DND-41 (cell line): ENCODE results near the gene TSPAN3.

ENCODE experiments used
- ATAC-seq: fragments of 200-7000 bp; cut with Tn5 transposase; 3 replicates; pipeline ENCODE4 v1.9.1; 2021; ENCODE audit warnings: low read depth; ENCODE audit not compliant: insufficient read depth
- DNase-seq: peaks from one replicate; pipeline ENCODE4 v3.0.0-alpha.2; 2020
- H2AFZ ChIP-seq: 2 replicates; pipeline ENCODE4 v1.6.0; 2012; ENCODE audit warnings: low read depth, low read length
- H3K27ac ChIP-seq: 2 replicates; pipeline ENCODE4 v1.5.1; 2012; ENCODE audit warnings: low read length, inconsistent platforms
- H3K27me3 ChIP-seq: fragments of 200-600 bp; sonication (generic); 2 replicates; pipeline ENCODE4 v1.6.0; 2012; ENCODE audit warnings: low read length, mild to moderate bottlenecking, inconsistent platforms; ENCODE audit not compliant: insufficient read depth, poor library complexity
- H3K36me3 ChIP-seq: 2 replicates; pipeline ENCODE4 v1.5.1; 2012; ENCODE audit warnings: low read length, inconsistent platforms; ENCODE audit not compliant: insufficient read depth
- H3K4me1 ChIP-seq: 2 replicates; pipeline ENCODE4 v1.5.1; 2012; ENCODE audit warnings: mild to moderate bottlenecking, low read length; ENCODE audit not compliant: insufficient read depth
- H3K4me2 ChIP-seq: 2 replicates; pipeline ENCODE4 v1.6.0; 2012; ENCODE audit warnings: mild to moderate bottlenecking, moderate library complexity, low read length, inconsistent platforms; ENCODE audit not compliant: insufficient read depth
- H3K4me3 ChIP-seq, 2 experiments: fragments of 200-600 bp in 1 of 2; shearing (Covaris generic) in 1 of 2; 2 replicates each; pipeline ENCODE4 v1.5.1; 2012 to 2016; ENCODE audit warnings: inconsistent platforms in 2 of 2, low read length in 2 of 2, mild to moderate bottlenecking in 2 of 2, low read depth in 1 of 2, moderate library complexity in 1 of 2
- H3K79me2 ChIP-seq: 2 replicates; pipeline ENCODE4 v1.6.0; 2012; ENCODE audit warnings: low read length, inconsistent platforms; ENCODE audit not compliant: insufficient read depth
- H3K9ac ChIP-seq: 2 replicates; pipeline ENCODE4 v1.6.0; 2012; ENCODE audit warnings: low read depth, mild to moderate bottlenecking, inconsistent platforms, low read length, moderate library complexity
- H3K9me3 ChIP-seq: 2 replicates; pipeline ENCODE4 v1.5.1; 2012; ENCODE audit warnings: low read length, moderate library complexity, mild to moderate bottlenecking, inconsistent platforms; ENCODE audit not compliant: insufficient read depth, severe bottlenecking
- H4K20me1 ChIP-seq: 2 replicates; pipeline ENCODE4 v1.6.0; 2012; ENCODE audit warnings: low read length; ENCODE audit not compliant: insufficient read depth
- CTCF ChIP-seq: IDR thresholded peaks from 2 replicates; pipeline ENCODE4 v1.5.1; 2012; ENCODE audit warnings: borderline replicate concordance, low read length, moderate library complexity, mild to moderate bottlenecking; ENCODE audit not compliant: poor library complexity, severe bottlenecking; ENCODE audit errors: extremely low read depth
- EZH2 ChIP-seq: IDR thresholded peaks from 3 replicates; pipeline ENCODE4 v1.6.1; 2012; ENCODE audit warnings: borderline replicate concordance, low read depth, mild to moderate bottlenecking, moderate library complexity, low read length, inconsistent platforms; ENCODE audit not compliant: severe bottlenecking

Gene TSPAN3

GRCh38 chr15:77057685-77058084 lies 13.2 kb downstream of the TSPAN3 start:
- H3K4me2 ChIP-seq = no peak overlapping the region
- TF ChIP-seq EZH2 = no peak
- TF ChIP-seq CTCF = no peak

GRCh38 chr15:77057072-77057471 lies 13.8 kb downstream of the TSPAN3 start:
- no peak for ATAC-seq
- peaks cover 20% of the 10 kb centered on the region for H3K36me3 ChIP-seq
- H3K27ac ChIP-seq = no peak overlapping the region

More at GRCh38 chr15:77057685-77058084, 13.2 kb downstream of the TSPAN3 start:
- H3K27ac ChIP-seq = no peak overlapping the region
- no peak overlapping the region for H3K4me3 ChIP-seq
- H3K9ac ChIP-seq = no peak overlapping the region
- H3K9me3 ChIP-seq = no peaks in the 10 kb centered on the region
- peaks cover 14% of the 10 kb centered on the region for H3K36me3 ChIP-seq
- ATAC-seq = no peak
- DNase-seq = no peak
- no peaks in the 10 kb centered on the region for H3K4me1 ChIP-seq
- H2AFZ ChIP-seq = no peak overlapping the region
- peaks cover 21% of the 10 kb centered on the region for H4K20me1 ChIP-seq
- no peaks in the 10 kb centered on the region for H3K27me3 ChIP-seq
- peaks cover 68% of the 10 kb centered on the region for H3K79me2 ChIP-seq

GRCh38 chr15:77053709-77054108 lies 17.2 kb downstream of the TSPAN3 start:
- Histone ChIP-seq H3K4me1 (no peaks in the 10 kb centered on the region), H3K4me3 (no peak overlapping the region), H3K9me3 (no peaks in the 10 kb centered on the region), H3K9ac (no peak overlapping the region), H3K36me3 (peaks cover 36% of the 10 kb centered on the region), H3K27me3 (no peaks in the 10 kb centered on the region), H4K20me1 (peaks cover 5% of the 10 kb centered on the region), H3K4me2 (no peak overlapping the region), H3K27ac (no peak overlapping the region), H3K79me2 (peaks cover 32% of the 10 kb centered on the region), H2AFZ (no peak overlapping the region)
- ATAC-seq (no peak), DNase-seq (no peak)
- TF ChIP-seq EZH2 (no peak), CTCF (no peak)

More at GRCh38 chr15:77057072-77057471, 13.8 kb downstream of the TSPAN3 start:
- Histone ChIP-seq H3K9me3 (no peaks in the 10 kb centered on the region), H2AFZ (no peak overlapping the region), H3K4me1 (no peaks in the 10 kb centered on the region), H3K27me3 (no peaks in the 10 kb centered on the region), H3K4me3 (no peak overlapping the region), H3K4me2 (no peak overlapping the region), H3K79me2 (peaks cover 62% of the 10 kb centered on the region), H3K9ac (no peak overlapping the region), H4K20me1 (peaks cover 17% of the 10 kb centered on the region)
- no peak for DNase-seq
- no peak for TF ChIP-seq CTCF
- no peak for TF ChIP-seq EZH2

- Histone ChIP-seq H3K27ac (no peak overlapping the region), H3K4me3 (no peak overlapping the region), H3K4me2 (no peak overlapping the region), H3K4me1 (no peaks in the 10 kb centered on the region), H3K27me3 (no peaks in the 10 kb centered on the region), H3K9me3 (no peaks in the 10 kb centered on the region), H4K20me1 (no peaks in the 10 kb centered on the region; the same call in 1 of the 2 replicates), H3K36me3 (peaks cover 42% of the 10 kb centered on the region), H3K79me2 (peaks cover 21% of the 10 kb centered on the region; the same call in 1 of the 2 replicates), H2AFZ (no peak overlapping the region), H3K9ac (no peak overlapping the region)
- DNase-seq (no peak), ATAC-seq (no peak)
- TF ChIP-seq CTCF (no peak), EZH2 (no peak)
These were observed 18.4 kb downstream of the TSPAN3 start for GRCh38 chr15:77052556-77052955.
